Natural killer cell (primary cell): ENCODE data around the gene MTMR10. TPM values are rescaled to one million over a fixed set of nuclear protein-coding genes. Genes with fewer than 3 reads are reported as not detected.

ENCODE experiments used
- ATAC-seq, 3 donors: fragments of 150-1000 bp in 2 of 3; fragments of 200-7000 bp in 1 of 3; cut with Tn5 transposase; 1 replicate in 1 of 3; 2 replicates in 2 of 3; pipeline ENCODE4 v1.10.0; 2021; ENCODE audit warnings: mild to moderate bottlenecking in 2 of 3, moderate library complexity in 2 of 3
- DNase-seq, 2 donors: peaks; one replicate each; pipeline versions ENCODE4 v3.0.0 to v3.0.0-alpha.2; 2013 to 2021; ENCODE audit warnings: mixed read lengths in 1 of 2
- H3K27ac ChIP-seq: one replicate; pipeline ENCODE4 v1.5.1; 2013; ENCODE audit warnings: mild to moderate bottlenecking, low read length
- H3K27me3 ChIP-seq: one replicate; pipeline ENCODE4 v1.6.1; 2013; ENCODE audit warnings: low read length; ENCODE audit not compliant: control insufficient read depth, insufficient read depth
- H3K36me3 ChIP-seq: one replicate; pipeline ENCODE4 v1.6.1; 2013; ENCODE audit warnings: low read length; ENCODE audit not compliant: control insufficient read depth, insufficient read depth
- H3K4me1 ChIP-seq: one replicate; pipeline ENCODE4 v1.6.1; 2013; ENCODE audit warnings: low read length; ENCODE audit not compliant: control insufficient read depth, insufficient read depth
- H3K4me3 ChIP-seq: one replicate; pipeline ENCODE4 v1.5.1; 2013; ENCODE audit warnings: low read length
- H3K9me3 ChIP-seq: one replicate; pipeline ENCODE4 v1.6.1; 2013; ENCODE audit warnings: low read length; ENCODE audit not compliant: control insufficient read depth, insufficient read depth
- H3K27ac Mint-ChIP-seq, 2 donors: one replicate each; pipeline ENCODE4 v1.8.0; 2022; ENCODE audit warnings: mild to moderate bottlenecking in 2 of 2, mixed read lengths in 2 of 2, moderate library complexity in 1 of 2
- H3K27me3 Mint-ChIP-seq, 2 donors: one replicate each; pipeline ENCODE4 v1.8.0; 2022; ENCODE audit warnings: low read depth in 2 of 2, mixed read lengths in 2 of 2
- H3K36me3 Mint-ChIP-seq: one replicate; pipeline ENCODE4 v1.8.0; 2022; ENCODE audit warnings: mixed read lengths
- H3K4me1 Mint-ChIP-seq, 2 donors: one replicate each; pipeline ENCODE4 v1.8.0; 2022; ENCODE audit warnings: mixed read lengths in 2 of 2
- H3K4me3 Mint-ChIP-seq: one replicate; pipeline ENCODE4 v1.8.0; 2022; ENCODE audit warnings: mild to moderate bottlenecking, moderate library complexity, mixed read lengths
- H3K9me3 Mint-ChIP-seq, 2 donors: one replicate each; pipeline ENCODE4 v1.8.0; 2022; ENCODE audit warnings: mixed read lengths in 2 of 2
- WGBS: methylation state at CpG from one replicate; pipeline ENCODE4 v1.1.7; 2013; ENCODE audit warnings: missing lambda C conversion rate; ENCODE audit not compliant: insufficient coverage; 5-methylcytosine and 5-hydroxymethylcytosine counted together
- intact Hi-C: fragments of 100-400 bp; cut with micrococcal nuclease; formaldehyde crosslinking; loops from one replicate; pipeline ENCODE4 v1.14.2; 2022
- total RNA-seq, 4 donors: library from RNA; stranded (reverse); fragments of 120-200 nt in 1 of 4; gene quantifications; one replicate each; pipeline versions ENCODE4 v1.2.3 to v1.2.4, GENCODE V29; 2013 to 2022
- TF ChIP-seq, protein P1 (sequence below): fragments of 200-600 bp; IDR thresholded peaks from one replicate; pipeline ENCODE4 v1.8.0; 2022; ENCODE audit warnings: antibody characterized with exemption

Gene MTMR10
- total RNA-seq, 3 donors from 2014 or later (not counting 1 experiment from before 2014, with no cell fraction given), result 46.3 to 64.5 (median 54.2) TPM

DNA sequence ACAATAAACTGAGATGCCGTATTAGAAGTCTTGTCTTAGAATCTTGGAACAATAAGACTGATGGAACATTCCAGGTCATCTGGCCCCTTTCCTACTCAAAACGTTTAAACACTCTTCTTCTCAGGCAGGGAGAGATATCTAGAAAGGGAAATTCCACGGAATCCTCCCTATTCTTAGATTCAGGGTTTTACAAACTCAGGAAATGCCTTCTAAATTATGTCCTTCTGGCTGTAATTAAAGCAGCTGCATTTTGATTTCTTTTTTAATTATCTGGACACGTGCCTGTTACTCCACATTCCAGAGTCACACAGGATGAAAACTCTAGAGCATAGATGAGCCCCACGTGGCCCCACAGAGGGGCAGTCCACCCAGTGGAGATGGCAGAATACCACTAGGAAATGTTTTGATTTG, 41.5 kb upstream of the MTMR10 start:
- Histone ChIP-seq H3K4me1 (no peaks in the 10 kb centered on the region), H3K9me3 (no peaks in the 10 kb centered on the region), H3K27me3 (no peaks in the 10 kb centered on the region), H3K4me3 (no peak overlapping the region), H3K27ac (no peak overlapping the region), H3K36me3 (no peaks in the 10 kb centered on the region)
- DNase-seq, result no peak
- Mint-ChIP-seq H3K4me3 (no peak overlapping the region), H3K4me1 (peaks cover 9 to 10% of the 10 kb centered on the region in 2 donors), H3K27ac (no peak overlapping the region), H3K9me3 (no peaks in the 10 kb centered on the region), H3K27me3 (no peaks in the 10 kb centered on the region), H3K36me3 (no peaks in the 10 kb centered on the region)
- 79% methylated on average over 5 of the region's 5 CpGs for WGBS
- TF ChIP-seq, protein P1, sequence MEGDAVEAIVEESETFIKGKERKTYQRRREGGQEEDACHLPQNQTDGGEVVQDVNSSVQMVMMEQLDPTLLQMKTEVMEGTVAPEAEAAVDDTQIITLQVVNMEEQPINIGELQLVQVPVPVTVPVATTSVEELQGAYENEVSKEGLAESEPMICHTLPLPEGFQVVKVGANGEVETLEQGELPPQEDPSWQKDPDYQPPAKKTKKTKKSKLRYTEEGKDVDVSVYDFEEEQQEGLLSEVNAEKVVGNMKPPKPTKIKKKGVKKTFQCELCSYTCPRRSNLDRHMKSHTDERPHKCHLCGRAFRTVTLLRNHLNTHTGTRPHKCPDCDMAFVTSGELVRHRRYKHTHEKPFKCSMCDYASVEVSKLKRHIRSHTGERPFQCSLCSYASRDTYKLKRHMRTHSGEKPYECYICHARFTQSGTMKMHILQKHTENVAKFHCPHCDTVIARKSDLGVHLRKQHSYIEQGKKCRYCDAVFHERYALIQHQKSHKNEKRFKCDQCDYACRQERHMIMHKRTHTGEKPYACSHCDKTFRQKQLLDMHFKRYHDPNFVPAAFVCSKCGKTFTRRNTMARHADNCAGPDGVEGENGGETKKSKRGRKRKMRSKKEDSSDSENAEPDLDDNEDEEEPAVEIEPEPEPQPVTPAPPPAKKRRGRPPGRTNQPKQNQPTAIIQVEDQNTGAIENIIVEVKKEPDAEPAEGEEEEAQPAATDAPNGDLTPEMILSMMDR, result no peak
- no peak for ATAC-seq
- intact Hi-C loops, result no loop called here

- H3K4me3 ChIP-seq, result no peak overlapping the region
- peak; percentile 57 to 90 (median 70) for ATAC-seq
- no peak overlapping the region for H3K27ac Mint-ChIP-seq
- H3K27me3 Mint-ChIP-seq, result no peaks in the 10 kb centered on the region
- H3K4me1 Mint-ChIP-seq, result peaks cover 9 to 10% of the 10 kb centered on the region in 2 donors
- DNase-seq, result no peak
- TF ChIP-seq, protein P1, result no peak
- no peaks in the 10 kb centered on the region for H3K27me3 ChIP-seq
- no peak overlapping the region for H3K4me3 Mint-ChIP-seq
- H3K9me3 Mint-ChIP-seq, result no peaks in the 10 kb centered on the region
- H3K36me3 ChIP-seq, result no peaks in the 10 kb centered on the region
- H3K27ac ChIP-seq, result no peak overlapping the region
- intact Hi-C loops, result no loop called here
- H3K4me1 ChIP-seq, result no peaks in the 10 kb centered on the region
- no peaks in the 10 kb centered on the region for H3K9me3 ChIP-seq
- no peaks in the 10 kb centered on the region for H3K36me3 Mint-ChIP-seq
- no CpG with 5 or more reads among the region's 3 CpGs for WGBS
Observed at GRCh38 chr15:31031471-31032067, 40.1 kb upstream of the MTMR10 start.

DNA sequence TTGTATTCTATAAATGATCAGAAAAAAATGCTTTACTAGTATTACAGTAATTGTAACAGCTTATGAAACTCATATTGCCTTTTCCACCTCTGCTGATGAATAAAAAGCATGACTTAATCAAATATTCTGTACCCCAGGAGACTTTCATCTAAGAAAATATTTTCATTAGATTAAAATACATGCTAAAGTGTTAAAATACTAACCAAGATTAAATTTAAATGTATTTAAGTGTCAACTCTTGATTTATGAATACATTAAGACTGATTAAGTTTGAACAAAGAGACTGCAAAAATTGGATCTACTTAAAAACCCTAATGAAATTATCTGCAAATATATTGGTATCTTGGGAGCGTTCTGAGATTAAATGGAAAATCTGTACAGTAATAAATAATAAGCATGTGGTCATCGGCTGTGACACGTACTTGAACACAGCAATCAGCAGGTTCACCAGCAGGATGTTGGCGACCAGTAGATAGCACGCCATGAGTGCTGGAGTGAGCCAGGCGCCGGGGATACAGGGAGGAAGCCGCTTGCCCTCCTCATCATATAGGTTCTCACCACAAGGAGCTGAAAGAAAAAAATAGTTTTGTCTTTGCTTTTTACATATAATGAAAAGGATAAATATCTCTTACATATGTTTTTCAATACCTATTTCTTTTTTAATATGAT, 36.6 kb upstream of the MTMR10 start:
- Mint-ChIP-seq H3K27me3 (no peaks in the 10 kb centered on the region), H3K4me3 (no peak overlapping the region), H3K9me3 (no peaks in the 10 kb centered on the region), H3K4me1 (peaks cover 20 to 21% of the 10 kb centered on the region in 2 donors), H3K27ac (no peak overlapping the region), H3K36me3 (no peaks in the 10 kb centered on the region)
- Histone ChIP-seq H3K9me3 (no peaks in the 10 kb centered on the region), H3K36me3 (no peaks in the 10 kb centered on the region), H3K4me1 (peaks cover 2% of the 10 kb centered on the region), H3K4me3 (no peak overlapping the region), H3K27ac (no peak overlapping the region), H3K27me3 (no peaks in the 10 kb centered on the region)
- TF ChIP-seq, protein P1, result no peak
- intact Hi-C loops, result no loop called here
- DNase-seq (no peak), ATAC-seq (no peak)
- WGBS, result 33% methylated on average over 7 of the region's 8 CpGs
